GM13977 (cell line): ENCODE measurements around the gene C3orf20.

Source experiments
- DNase-seq: peaks from one replicate; pipeline ENCODE4 v3.0.0; 2012; ENCODE audit warnings: low spot score
- in situ Hi-C: fragments of 300-500 bp; cut with MboI; formaldehyde crosslinking; loops from one replicate; pipeline ENCODE4 v1.12.0; 2022; ENCODE audit warnings: low sequenced_read_pairs, low pct_unique_long_range_greater_than_20kb, mixed read lengths, inconsistent platforms; ENCODE audit not compliant: unreplicated experiment
- TF ChIP-seq, protein P1 (sequence below): IDR thresholded peaks from 2 replicates; pipeline ENCODE4 v1.5.1; 2012; ENCODE audit warnings: mild to moderate bottlenecking, control low read depth; ENCODE audit not compliant: insufficient read depth; ENCODE audit errors: extremely low read depth, missing control alignments

Gene C3orf20

DNA sequence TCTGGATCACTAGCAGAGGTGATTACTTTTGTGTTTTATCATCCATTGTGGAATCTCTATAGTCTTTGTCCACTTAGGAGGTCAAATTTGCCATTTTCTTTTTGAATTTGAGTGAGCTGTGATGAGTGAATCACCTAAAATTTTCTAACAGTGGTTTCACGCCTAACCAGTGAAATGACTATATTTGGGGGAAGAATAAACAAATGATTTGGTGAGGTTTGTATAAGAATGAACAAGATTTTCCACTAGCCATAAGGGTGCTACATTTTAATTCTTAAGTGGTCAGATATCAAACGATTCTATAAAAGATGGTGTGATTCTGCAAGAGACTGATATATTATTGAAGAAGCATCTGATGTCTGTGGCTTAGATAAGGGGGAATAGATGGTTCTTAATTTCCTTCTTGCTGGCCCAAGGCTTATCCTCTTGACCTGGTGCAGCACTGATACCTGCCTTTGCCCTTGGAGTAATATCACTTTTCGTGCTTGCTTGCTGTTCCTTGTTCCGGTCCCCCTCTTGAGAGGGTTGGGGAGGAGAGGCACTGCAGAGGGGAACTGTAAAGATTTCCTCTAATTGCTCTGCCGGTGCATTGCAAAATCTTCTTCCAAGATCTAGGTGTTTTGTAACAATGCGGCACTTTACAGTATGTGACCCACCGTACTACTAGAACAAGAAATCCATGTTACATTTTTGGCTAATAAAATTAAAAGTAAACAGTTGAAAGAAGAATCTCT is 14.5 kb downstream of the C3orf20 start:
- peak; percentile 42 for DNase-seq
- TF ChIP-seq, protein P1, sequence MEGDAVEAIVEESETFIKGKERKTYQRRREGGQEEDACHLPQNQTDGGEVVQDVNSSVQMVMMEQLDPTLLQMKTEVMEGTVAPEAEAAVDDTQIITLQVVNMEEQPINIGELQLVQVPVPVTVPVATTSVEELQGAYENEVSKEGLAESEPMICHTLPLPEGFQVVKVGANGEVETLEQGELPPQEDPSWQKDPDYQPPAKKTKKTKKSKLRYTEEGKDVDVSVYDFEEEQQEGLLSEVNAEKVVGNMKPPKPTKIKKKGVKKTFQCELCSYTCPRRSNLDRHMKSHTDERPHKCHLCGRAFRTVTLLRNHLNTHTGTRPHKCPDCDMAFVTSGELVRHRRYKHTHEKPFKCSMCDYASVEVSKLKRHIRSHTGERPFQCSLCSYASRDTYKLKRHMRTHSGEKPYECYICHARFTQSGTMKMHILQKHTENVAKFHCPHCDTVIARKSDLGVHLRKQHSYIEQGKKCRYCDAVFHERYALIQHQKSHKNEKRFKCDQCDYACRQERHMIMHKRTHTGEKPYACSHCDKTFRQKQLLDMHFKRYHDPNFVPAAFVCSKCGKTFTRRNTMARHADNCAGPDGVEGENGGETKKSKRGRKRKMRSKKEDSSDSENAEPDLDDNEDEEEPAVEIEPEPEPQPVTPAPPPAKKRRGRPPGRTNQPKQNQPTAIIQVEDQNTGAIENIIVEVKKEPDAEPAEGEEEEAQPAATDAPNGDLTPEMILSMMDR = no peak
- in situ Hi-C loops = no loop called here

DNA sequence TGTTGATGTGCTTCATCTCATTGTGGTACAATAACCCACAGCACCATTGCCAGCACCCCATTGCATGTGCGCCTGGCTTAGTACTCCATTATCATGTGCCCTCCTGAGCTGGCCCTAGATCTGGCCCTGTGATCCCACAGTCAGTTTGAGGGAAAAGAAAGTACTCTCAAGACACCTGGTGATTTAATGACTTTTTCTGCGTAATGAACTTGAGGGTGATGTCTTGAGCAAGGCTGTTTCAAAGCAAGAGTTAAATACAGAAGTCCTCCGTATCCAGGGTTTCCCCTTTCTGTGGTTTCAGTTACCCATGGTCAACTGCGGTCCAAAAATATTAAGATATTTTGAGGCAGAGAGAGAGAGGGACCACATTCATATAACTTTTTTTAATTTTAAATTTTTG is 16.3 kb downstream of the C3orf20 start:
- TF ChIP-seq, protein P1 = no peak
- in situ Hi-C loops = no loop called here
- peak; percentile 58 for DNase-seq

DNA sequence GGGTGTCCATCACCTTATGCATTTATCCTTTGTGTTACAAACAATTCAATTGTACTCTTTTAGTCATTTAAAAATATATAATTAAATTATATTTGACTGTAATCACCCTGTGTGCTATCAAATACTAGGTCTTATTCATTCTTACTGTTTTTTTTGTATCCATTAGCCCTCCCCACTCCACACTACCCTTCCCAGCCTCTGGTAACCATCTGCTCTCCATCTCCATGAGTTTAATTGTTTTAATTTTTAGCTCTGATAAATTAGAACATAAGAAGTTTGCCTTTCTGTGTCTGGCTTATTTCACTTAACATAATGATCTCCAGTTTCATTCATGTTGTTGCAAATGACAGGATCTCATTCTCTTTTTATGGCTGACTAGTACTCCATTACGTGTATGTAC is 16.8 kb downstream of the C3orf20 start:
- in situ Hi-C loops = no loop called here
- DNase-seq = no peak

DNA sequence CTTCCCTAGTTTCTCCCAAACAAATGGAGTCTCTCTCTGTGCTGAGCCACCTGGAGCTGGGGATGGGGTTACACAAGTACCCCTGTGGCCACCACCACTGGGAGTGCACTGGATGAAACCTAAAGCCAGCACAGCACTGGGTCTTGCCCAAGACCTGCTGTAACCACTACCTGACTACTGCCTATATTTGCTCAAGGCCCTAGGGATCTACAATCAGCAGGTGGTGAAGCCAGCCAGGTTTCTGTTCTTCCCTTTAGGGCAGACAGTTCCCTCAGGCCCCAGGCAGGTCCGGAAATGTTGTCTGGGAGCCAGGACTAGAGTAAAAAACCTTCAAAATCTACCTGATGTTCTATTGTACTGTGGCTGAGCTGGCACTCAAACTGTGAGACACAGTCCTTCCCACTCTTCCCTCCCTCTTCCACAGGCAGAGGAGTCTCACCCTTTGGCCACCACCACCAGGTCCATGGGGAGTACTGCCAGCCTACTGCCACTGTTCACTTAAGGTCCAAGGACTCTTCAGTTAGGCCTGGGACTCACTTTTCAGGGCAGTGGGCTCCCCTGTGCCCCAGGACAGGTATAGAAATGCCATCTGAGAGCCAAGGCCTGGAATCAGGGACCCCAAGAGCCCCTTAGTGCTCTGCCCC is 23.8 kb downstream of the C3orf20 start:
- TF ChIP-seq, protein P1 = no peak
- in situ Hi-C loops = no loop called here

More for the DNA sequence above, 16.8 kb downstream of the C3orf20 start:
- TF ChIP-seq, protein P1 = no peak

DNA sequence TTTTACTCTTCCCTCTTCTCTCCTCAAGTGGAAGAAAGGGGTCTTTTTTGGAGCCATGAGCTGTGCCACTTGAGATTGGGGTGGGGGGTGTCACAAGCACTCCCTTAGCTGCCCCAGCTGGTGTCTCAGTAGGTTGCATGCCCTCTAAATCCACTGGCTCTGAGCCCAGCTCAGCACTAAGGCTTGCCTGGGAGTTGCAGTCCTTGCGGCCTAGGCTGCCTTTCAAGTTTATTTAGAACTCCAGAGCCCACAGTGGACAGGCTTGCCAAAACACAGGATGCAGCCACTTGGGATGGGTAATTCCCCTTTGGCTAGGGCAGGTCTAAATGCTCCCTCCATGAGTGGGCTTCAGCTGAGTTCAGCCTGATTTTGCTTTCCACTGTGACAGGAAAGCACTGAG is 24.7 kb downstream of the C3orf20 start:
- TF ChIP-seq, protein P1 = no peak
- in situ Hi-C loops = no loop called here
- no peak for DNase-seq

More for the DNA sequence above, 23.8 kb downstream of the C3orf20 start:
- DNase-seq = no peak

DNA sequence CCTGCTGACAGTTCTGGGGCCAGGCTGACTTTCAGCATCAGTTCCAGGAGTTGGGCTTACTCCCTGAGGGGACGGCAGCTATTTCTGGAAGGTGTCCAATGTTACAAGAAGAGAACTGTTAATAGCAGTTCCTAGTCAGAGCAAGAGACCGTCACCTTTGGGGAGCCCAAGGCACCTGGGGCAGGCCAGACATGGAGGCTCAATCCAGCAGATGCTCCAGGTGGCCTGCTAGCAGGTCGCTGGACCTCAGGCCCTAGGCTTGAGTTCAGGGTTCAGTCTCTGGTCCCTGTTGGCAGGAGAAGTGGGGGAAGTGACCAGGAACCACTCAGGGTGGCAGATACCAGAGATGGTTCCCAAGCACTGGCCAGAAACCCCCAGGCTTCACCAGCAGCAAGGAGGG is 25.9 kb downstream of the C3orf20 start:
- TF ChIP-seq, protein P1 = no peak
- DNase-seq = no peak
- in situ Hi-C loops = no loop called here
